Peyer's patch (tissue), 4 donors: ENCODE data around the gene FZD8.

ENCODE experiments used
- CTCF ChIP-seq, 6 experiments: fragments of 450-650 bp in 4 of 6; fragments of 200-600 bp in 2 of 6; sonication (generic) in 1 of 6; IDR thresholded peaks; one replicate each; pipeline ENCODE4 v1.5.1; 2017 to 2019; ENCODE audit warnings: antibody characterized with exemption in 6 of 6, mild to moderate bottlenecking in 3 of 6, moderate library complexity in 1 of 6
- POLR2A ChIP-seq, 2 donors: fragments of 450-650 bp; IDR thresholded peaks; one replicate each; pipeline ENCODE4 v1.5.1; 2017; ENCODE audit warnings: antibody characterized with exemption in 2 of 2, mild to moderate bottlenecking in 2 of 2, moderate library complexity in 2 of 2

- TF ChIP-seq POLR2A (IDR thresholded peaks at IDR 0.05), result no peak
- TF ChIP-seq CTCF (IDR thresholded peaks at IDR 0.05), result peak in 5 of 6 experiments; percentile 10 to 50 (median 36)
Observed at GRCh38 chr10:35640474-35640873, 1.6 kb downstream of the FZD8 start.
